SH-SY5Y (cell line): ENCODE data around the gene SLC35F3.

ENCODE experiments used
- GATA2 ChIP-seq: IDR thresholded peaks from 2 replicates; pipeline ENCODE4 v1.6.1; 2011; ENCODE audit warnings: mild to moderate bottlenecking, low read depth, low read length
- GATA3 ChIP-seq: IDR thresholded peaks from 2 replicates; pipeline ENCODE4 v1.6.1; 2011; ENCODE audit warnings: low read depth, mild to moderate bottlenecking, low read length, moderate library complexity

GRCh38 chr1:234072793-234073192, 168.3 kb downstream of the SLC35F3 start:
- TF ChIP-seq GATA2 (no peak), GATA3 (no peak)
